ENCODE measurements around the gene CCDC85B. TPM values are rescaled to one million over a fixed set of nuclear protein-coding genes. Genes with fewer than 3 reads are reported as not detected.

CCDC85B gene
- total RNA-seq, 1 experiment from 2014 or later: 55.3 TPM

DNA sequence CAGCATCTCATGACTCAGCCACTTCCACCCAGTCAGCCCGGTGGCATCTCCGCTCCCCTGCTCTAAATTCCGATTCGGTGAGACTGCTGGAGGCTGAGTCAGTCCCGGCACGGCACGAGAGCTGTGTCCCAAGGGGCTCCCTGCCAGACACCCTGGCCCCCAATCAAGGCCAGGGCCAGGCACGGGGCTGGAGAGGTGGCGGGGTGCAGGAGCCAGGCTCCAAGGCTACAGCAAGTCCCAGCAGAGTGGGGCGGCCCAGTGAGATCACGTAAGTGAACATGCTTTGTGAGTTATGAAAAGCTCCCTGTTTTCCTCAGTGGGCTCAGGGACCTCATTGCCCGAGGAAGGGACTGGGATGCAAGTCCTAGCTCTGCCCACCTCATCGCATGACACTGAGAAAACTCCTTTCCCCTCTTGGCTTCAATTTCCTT, 25.4 kb downstream of the CCDC85B start:
- Mint-ChIP-seq H3K27ac (no peak overlapping the region), H3K36me3 (no peaks in the 10 kb centered on the region), H3K27me3 (ENCODE audit: low read depth) (peaks cover 6% of the 10 kb centered on the region), H3K9me3 (no peaks in the 10 kb centered on the region), H3K4me3 (no peak overlapping the region), H3K4me1 (peaks cover 23% of the 10 kb centered on the region)
- TF ChIP-seq JAZF1 (CRISPR knock-in tag; IDR thresholded peaks at IDR 0.05) (no peak), ZNF219 (CRISPR knock-in tag; IDR thresholded peaks at IDR 0.05; ENCODE audit: borderline replicate concordance) (no peak), SMAD3 (CRISPR knock-in tag; IDR thresholded peaks at IDR 0.05; ENCODE audit: borderline replicate concordance) (no peak), NFYB (CRISPR knock-in tag; conservative IDR thresholded peaks at IDR 0.05; ENCODE audit: low read depth) (no peak), FOXJ3 (CRISPR knock-in tag; IDR thresholded peaks at IDR 0.05; ENCODE audit: borderline replicate concordance) (no peak), ESRRA (CRISPR knock-in tag; IDR thresholded peaks at IDR 0.05; ENCODE audit: borderline replicate concordance) (no peak), SMAD4 (CRISPR knock-in tag; IDR thresholded peaks at IDR 0.05) (no peak), ELF4 (CRISPR knock-in tag; IDR thresholded peaks at IDR 0.05; ENCODE audit: low read depth) (no peak), GTF2I (CRISPR knock-in tag; conservative IDR thresholded peaks at IDR 0.05) (no peak), ATF1 (CRISPR knock-in tag; IDR thresholded peaks at IDR 0.05) (no peak), ZNF671 (CRISPR knock-in tag; IDR thresholded peaks at IDR 0.05) (no peak), GRHL2 (CRISPR knock-in tag; IDR thresholded peaks at IDR 0.05; ENCODE audit: insufficient replicate concordance, severe bottlenecking) (no peak), RELA (CRISPR knock-in tag; IDR thresholded peaks at IDR 0.05; ENCODE audit: borderline replicate concordance) (no peak)
- TF ChIP-seq, protein P1, sequence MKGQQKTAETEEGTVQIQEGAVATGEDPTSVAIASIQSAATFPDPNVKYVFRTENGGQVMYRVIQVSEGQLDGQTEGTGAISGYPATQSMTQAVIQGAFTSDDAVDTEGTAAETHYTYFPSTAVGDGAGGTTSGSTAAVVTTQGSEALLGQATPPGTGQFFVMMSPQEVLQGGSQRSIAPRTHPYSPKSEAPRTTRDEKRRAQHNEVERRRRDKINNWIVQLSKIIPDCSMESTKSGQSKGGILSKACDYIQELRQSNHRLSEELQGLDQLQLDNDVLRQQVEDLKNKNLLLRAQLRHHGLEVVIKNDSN (CRISPR knock-in tag; IDR thresholded peaks at IDR 0.05): no peak
- TF ChIP-seq, protein P2, sequence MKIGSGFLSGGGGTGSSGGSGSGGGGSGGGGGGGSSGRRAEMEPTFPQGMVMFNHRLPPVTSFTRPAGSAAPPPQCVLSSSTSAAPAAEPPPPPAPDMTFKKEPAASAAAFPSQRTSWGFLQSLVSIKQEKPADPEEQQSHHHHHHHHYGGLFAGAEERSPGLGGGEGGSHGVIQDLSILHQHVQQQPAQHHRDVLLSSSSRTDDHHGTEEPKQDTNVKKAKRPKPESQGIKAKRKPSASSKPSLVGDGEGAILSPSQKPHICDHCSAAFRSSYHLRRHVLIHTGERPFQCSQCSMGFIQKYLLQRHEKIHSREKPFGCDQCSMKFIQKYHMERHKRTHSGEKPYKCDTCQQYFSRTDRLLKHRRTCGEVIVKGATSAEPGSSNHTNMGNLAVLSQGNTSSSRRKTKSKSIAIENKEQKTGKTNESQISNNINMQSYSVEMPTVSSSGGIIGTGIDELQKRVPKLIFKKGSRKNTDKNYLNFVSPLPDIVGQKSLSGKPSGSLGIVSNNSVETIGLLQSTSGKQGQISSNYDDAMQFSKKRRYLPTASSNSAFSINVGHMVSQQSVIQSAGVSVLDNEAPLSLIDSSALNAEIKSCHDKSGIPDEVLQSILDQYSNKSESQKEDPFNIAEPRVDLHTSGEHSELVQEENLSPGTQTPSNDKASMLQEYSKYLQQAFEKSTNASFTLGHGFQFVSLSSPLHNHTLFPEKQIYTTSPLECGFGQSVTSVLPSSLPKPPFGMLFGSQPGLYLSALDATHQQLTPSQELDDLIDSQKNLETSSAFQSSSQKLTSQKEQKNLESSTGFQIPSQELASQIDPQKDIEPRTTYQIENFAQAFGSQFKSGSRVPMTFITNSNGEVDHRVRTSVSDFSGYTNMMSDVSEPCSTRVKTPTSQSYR (CRISPR knock-in tag; IDR thresholded peaks at IDR 0.05): no peak
- TF ChIP-seq, protein P3, sequence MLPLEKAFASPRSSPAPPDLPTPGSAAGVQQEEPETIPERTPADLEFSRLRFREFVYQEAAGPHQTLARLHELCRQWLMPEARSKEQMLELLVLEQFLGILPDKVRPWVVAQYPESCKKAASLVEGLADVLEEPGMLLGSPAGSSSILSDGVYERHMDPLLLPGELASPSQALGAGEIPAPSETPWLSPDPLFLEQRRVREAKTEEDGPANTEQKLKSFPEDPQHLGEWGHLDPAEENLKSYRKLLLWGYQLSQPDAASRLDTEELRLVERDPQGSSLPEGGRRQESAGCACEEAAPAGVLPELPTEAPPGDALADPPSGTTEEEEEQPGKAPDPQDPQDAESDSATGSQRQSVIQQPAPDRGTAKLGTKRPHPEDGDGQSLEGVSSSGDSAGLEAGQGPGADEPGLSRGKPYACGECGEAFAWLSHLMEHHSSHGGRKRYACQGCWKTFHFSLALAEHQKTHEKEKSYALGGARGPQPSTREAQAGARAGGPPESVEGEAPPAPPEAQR (CRISPR knock-in tag; IDR thresholded peaks at IDR 0.05): no peak
- TF ChIP-seq, protein P4, sequence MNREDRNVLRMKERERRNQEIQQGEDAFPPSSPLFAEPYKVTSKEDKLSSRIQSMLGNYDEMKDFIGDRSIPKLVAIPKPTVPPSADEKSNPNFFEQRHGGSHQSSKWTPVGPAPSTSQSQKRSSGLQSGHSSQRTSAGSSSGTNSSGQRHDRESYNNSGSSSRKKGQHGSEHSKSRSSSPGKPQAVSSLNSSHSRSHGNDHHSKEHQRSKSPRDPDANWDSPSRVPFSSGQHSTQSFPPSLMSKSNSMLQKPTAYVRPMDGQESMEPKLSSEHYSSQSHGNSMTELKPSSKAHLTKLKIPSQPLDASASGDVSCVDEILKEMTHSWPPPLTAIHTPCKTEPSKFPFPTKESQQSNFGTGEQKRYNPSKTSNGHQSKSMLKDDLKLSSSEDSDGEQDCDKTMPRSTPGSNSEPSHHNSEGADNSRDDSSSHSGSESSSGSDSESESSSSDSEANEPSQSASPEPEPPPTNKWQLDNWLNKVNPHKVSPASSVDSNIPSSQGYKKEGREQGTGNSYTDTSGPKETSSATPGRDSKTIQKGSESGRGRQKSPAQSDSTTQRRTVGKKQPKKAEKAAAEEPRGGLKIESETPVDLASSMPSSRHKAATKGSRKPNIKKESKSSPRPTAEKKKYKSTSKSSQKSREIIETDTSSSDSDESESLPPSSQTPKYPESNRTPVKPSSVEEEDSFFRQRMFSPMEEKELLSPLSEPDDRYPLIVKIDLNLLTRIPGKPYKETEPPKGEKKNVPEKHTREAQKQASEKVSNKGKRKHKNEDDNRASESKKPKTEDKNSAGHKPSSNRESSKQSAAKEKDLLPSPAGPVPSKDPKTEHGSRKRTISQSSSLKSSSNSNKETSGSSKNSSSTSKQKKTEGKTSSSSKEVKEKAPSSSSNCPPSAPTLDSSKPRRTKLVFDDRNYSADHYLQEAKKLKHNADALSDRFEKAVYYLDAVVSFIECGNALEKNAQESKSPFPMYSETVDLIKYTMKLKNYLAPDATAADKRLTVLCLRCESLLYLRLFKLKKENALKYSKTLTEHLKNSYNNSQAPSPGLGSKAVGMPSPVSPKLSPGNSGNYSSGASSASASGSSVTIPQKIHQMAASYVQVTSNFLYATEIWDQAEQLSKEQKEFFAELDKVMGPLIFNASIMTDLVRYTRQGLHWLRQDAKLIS (CRISPR knock-in tag; IDR thresholded peaks at IDR 0.05; ENCODE audit: borderline replicate concordance): no peak
- TF ChIP-seq, protein P5, sequence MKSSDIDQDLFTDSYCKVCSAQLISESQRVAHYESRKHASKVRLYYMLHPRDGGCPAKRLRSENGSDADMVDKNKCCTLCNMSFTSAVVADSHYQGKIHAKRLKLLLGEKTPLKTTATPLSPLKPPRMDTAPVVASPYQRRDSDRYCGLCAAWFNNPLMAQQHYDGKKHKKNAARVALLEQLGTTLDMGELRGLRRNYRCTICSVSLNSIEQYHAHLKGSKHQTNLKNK (CRISPR knock-in tag; IDR thresholded peaks at IDR 0.05): no peak
- TF ChIP-seq, protein P6, sequence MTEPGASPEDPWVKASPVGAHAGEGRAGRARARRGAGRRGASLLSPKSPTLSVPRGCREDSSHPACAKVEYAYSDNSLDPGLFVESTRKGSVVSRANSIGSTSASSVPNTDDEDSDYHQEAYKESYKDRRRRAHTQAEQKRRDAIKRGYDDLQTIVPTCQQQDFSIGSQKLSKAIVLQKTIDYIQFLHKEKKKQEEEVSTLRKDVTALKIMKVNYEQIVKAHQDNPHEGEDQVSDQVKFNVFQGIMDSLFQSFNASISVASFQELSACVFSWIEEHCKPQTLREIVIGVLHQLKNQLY (CRISPR knock-in tag; IDR thresholded peaks at IDR 0.05): no peak
- TF ChIP-seq, protein P7, sequence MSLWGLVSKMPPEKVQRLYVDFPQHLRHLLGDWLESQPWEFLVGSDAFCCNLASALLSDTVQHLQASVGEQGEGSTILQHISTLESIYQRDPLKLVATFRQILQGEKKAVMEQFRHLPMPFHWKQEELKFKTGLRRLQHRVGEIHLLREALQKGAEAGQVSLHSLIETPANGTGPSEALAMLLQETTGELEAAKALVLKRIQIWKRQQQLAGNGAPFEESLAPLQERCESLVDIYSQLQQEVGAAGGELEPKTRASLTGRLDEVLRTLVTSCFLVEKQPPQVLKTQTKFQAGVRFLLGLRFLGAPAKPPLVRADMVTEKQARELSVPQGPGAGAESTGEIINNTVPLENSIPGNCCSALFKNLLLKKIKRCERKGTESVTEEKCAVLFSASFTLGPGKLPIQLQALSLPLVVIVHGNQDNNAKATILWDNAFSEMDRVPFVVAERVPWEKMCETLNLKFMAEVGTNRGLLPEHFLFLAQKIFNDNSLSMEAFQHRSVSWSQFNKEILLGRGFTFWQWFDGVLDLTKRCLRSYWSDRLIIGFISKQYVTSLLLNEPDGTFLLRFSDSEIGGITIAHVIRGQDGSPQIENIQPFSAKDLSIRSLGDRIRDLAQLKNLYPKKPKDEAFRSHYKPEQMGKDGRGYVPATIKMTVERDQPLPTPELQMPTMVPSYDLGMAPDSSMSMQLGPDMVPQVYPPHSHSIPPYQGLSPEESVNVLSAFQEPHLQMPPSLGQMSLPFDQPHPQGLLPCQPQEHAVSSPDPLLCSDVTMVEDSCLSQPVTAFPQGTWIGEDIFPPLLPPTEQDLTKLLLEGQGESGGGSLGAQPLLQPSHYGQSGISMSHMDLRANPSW (CRISPR knock-in tag; conservative IDR thresholded peaks at IDR 0.05; ENCODE audit: low read depth): no peak
- ChIA-PET CTCF (interaction anchor here (0.6 to 2.6 kb wide), 5 partner anchors 25 to 1731 kb away, joined by 3 to 9 read pairs (median 5); partner anchors contain the start of gene CCDC85B), POLR2A (interaction anchor here (0.6 to 1.2 kb wide), 4 partner anchors 25 to 57 kb away, joined by 3 read pairs; partner anchors contain the start of genes CCDC85B and MUS81)
- ATAC-seq (no peak), DNase-seq (ENCODE audit: low spot score) (no peak)
